AG04450 (cell line): Measurements from ENCODE around the gene GPR17. TPM values are rescaled to one million over a fixed set of nuclear protein-coding genes. Genes with fewer than 3 reads are reported as not detected.

ENCODE experiments used
- CTCF ChIA-PET: fragments of 300-600, 350-600 bp; formaldehyde crosslinking; extraction: SDS; loops from one replicate; lab custom pipeline; 2022; ENCODE audit warnings: antibody characterized with exemption, inconsistent platforms; lab: Charles Lee
- POLR2A ChIA-PET: fragments of 350-600 bp; formaldehyde crosslinking; extraction: SDS; loops from one replicate; lab custom pipeline; 2021; ENCODE audit warnings: antibody characterized with exemption, inconsistent platforms; lab: Yijun Ruan, JAX
- DNase-seq: peaks from one replicate; pipeline ENCODE4 v3.0.0-alpha.2; 2011; ENCODE audit warnings: low read depth, low spot score
- H3K27ac ChIP-seq: one replicate; pipeline ENCODE4 v1.5.1; 2012; ENCODE audit warnings: low read depth, low read length, control low read depth
- H3K27me3 ChIP-seq: one replicate; pipeline ENCODE4 v1.6.0; 2012; ENCODE audit warnings: low read length; ENCODE audit not compliant: control insufficient read depth, insufficient read depth
- H3K4me3 ChIP-seq: 2 replicates; pipeline ENCODE4 v1.5.1; 2011; ENCODE audit warnings: mild to moderate bottlenecking, low read depth, low read length, control low read depth
- H3K9me3 ChIP-seq: 2 replicates; pipeline ENCODE4 v1.5.1; 2012; ENCODE audit warnings: low read length; ENCODE audit not compliant: control insufficient read depth, insufficient read depth
- CTCF ChIP-seq: IDR thresholded peaks from 2 replicates; pipeline ENCODE4 v1.5.1; 2011; ENCODE audit warnings: low read depth, low read length, control low read depth, inconsistent platforms
- polyA minus RNA-seq: library from RNA; depleted of rRNA, polyadenylated mRNA; stranded (reverse); fragments of >200 nt; gene quantifications from 2 replicates; pipeline ENCODE4 v1.2.3, GENCODE V29; 2011; rRNA and poly(A)+ RNA removed
- polyA plus RNA-seq: library from polyadenylated mRNA; depleted of rRNA; stranded (reverse); fragments of >200 nt; gene quantifications from 2 replicates; pipeline ENCODE4 v1.2.3, GENCODE V29; 2011; rRNA removed

GPR17 gene
- polyA plus RNA-seq, result not detected in 2 replicates
- polyA minus RNA-seq, result not detected in 2 replicates

DNA sequence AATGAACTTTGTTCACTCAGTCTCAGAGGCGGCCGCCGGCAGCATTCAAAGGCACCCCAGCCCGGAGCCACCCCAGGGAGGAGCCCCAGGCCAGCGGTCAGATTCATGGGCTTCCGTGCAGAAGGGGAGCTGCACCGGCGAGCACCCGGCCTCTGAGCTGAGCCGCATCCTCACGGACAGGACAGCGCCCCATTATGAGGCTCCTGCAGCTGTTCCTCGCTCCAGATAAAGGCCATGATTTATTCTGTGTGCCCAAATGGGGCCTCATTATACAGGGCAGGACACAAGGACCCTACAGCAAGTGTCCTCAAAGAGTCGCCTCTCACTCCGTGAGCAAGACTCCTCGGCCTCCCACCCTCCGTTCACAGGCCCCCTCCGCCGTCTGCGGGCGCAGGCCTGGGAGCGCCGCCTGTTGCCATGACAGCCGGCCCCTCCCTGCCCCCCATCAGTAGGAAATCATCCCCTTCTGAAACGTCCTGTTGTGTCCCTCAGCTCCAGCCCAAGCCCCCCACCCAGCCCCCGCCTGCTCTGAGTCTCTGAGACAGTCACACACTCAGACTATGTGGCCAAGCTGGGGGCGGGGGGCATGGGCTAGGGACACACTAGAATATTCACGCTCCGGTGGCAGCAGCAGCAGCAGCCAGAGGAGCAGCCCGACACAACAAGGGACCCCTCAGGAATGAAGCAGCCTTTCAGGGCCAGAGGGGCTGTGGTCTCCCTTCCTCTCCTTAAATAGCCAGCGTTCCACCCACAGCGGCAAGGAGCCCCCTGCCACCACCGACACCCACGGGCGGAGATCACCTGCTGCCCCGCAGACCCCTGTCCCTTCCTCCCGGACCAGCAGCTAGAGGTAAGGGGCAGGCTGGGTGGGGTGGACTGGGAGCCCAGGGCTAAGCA is at the start of gene GPR17:
TSS of gene GPR17 (plus strand) at position 759 of the 897 bp plus-strand sequence. CDS start 4,583 bp downstream, outside the sequence.
- POLR2A ChIA-PET, result no interaction called here
- TF ChIP-seq CTCF, result no peak
- Histone ChIP-seq H3K9me3 (no peaks in the 10 kb centered on the region; the same call in 1 of the 2 replicates), H3K27ac (no peak within 1 kb of the TSS), H3K27me3 (no peaks in the 10 kb centered on the region), H3K4me3 (no peak within 1 kb of the TSS)
- CTCF ChIA-PET, result no interaction called here
- DNase-seq, result no peak

DNA sequence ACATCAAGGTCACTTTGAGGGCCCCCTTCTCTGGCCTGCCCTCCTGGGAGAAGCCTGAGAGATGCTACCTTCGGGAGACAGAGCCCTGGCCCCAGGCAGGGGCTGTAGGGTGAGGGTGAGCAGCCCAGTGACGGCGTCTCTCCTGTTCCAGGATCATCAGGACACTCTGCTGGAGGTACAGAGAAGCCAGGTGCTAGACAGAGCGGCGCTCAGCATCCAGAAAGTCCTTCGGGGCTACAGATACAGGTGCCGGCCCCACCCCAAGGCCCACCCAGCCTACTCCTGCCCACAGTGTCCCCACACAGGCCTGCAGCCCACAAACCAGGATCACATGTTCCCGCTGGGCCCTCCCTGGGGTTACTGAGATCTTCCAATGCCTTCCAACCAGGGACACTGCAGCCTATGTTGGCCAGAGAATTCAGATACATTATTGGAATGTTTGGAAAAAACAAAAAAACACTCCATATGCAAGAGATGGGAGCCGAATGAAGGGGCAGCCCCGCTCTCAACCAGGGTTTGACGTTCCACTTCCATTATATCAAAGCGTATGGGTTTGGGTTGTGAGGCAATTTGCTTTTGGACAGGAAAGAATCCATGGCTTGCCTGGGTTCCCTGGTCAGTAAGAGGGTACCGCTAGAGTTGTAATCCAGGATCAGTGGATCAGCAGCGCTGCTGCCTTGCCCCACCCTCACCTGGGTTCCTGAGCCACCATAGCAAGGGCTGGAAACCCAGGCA is 49.5 kb upstream of the GPR17 start:
- DNase-seq, result no peak
- H3K27me3 ChIP-seq, result no peaks in the 10 kb centered on the region
- peaks cover 8% of the 10 kb centered on the region; the same call in 1 of the 2 replicates for H3K9me3 ChIP-seq
- no peak overlapping the region for H3K4me3 ChIP-seq
- CTCF ChIA-PET, result no interaction called here
- POLR2A ChIA-PET, result interaction anchor here (1.1 kb wide), 1 partner anchor 105 kb away, joined by 3 read pairs; the partner anchor contains the start of gene SFT2D3
- no peak for TF ChIP-seq CTCF
- no peak overlapping the region for H3K27ac ChIP-seq

- no peak overlapping the region for H3K4me3 ChIP-seq
- TF ChIP-seq CTCF, result no peak
- CTCF ChIA-PET, result no interaction called here
- H3K27ac ChIP-seq, result no peak overlapping the region
- no peaks in the 10 kb centered on the region for H3K27me3 ChIP-seq
- POLR2A ChIA-PET, result no interaction called here
- DNase-seq, result no peak
- H3K9me3 ChIP-seq, result peaks cover 11% of the 10 kb centered on the region
Measured at GRCh38 chr2:127597046-127597983, 48.6 kb upstream of the GPR17 start.

- ChIA-PET CTCF (no interaction called here), POLR2A (no interaction called here)
- H3K4me3 ChIP-seq, result no peak overlapping the region
- DNase-seq, result no peak
- no peak overlapping the region for H3K27ac ChIP-seq
- H3K27me3 ChIP-seq, result no peaks in the 10 kb centered on the region
- peaks cover 16% of the 10 kb centered on the region for H3K9me3 ChIP-seq
- no peak for TF ChIP-seq CTCF
Measured at GRCh38 chr2:127597984-127598380, 48.0 kb upstream of the GPR17 start.
